Gastrocnemius medialis (tissue), 4 donors: Measurements from ENCODE around the gene STON2. TPM values are rescaled to one million over a fixed set of nuclear protein-coding genes. Genes with fewer than 3 reads are reported as not detected.

Source experiments
- ATAC-seq, 2 donors: fragments of 150-250 bp; one replicate each; pipeline ENCODE4 v1.9.1; 2016
- DNase-seq, 2 donors: peaks; one replicate each; pipeline ENCODE4 v3.0.0-alpha.2; 2019
- H3K27ac ChIP-seq, 4 donors: fragments of 200-600 bp; sonication (generic); 1 replicate in 1 of 4; 2 replicates in 3 of 4; pipeline ENCODE4 v1.5.1; 2016 to 2018; ENCODE audit warnings: mild to moderate bottlenecking in 2 of 4, moderate library complexity in 1 of 4
- H3K27me3 ChIP-seq, 3 donors: fragments of 200-600 bp; sonication (generic) in 2 of 3; 1 replicate in 1 of 3; 2 replicates in 2 of 3; pipeline versions ENCODE4 v1.5.1 to v1.6.0; 2016 to 2019; ENCODE audit warnings: mild to moderate bottlenecking in 1 of 3, moderate library complexity in 1 of 3
- H3K36me3 ChIP-seq, 2 donors: fragments of 200-600 bp; sonication (generic) in 1 of 2; one replicate each; pipeline ENCODE4 v1.5.1; 2017 to 2018
- H3K4me1 ChIP-seq, 2 donors: fragments of 200-600 bp; sonication (generic) in 1 of 2; one replicate each; pipeline ENCODE4 v1.5.1; 2016 to 2017; ENCODE audit warnings: mild to moderate bottlenecking in 2 of 2
- H3K4me3 ChIP-seq, 4 donors: fragments of 200-600 bp; sonication (generic) in 3 of 4; 1 replicate in 1 of 4; 2 replicates in 3 of 4; pipeline ENCODE4 v1.5.1; 2016 to 2019; ENCODE audit warnings: mild to moderate bottlenecking in 2 of 4
- H3K9me3 ChIP-seq, 3 donors: fragments of 200-600 bp; sonication (generic) in 2 of 3; 1 replicate in 1 of 3; 2 replicates in 2 of 3; pipeline ENCODE4 v1.5.1; 2016 to 2019
- CTCF ChIP-seq, 5 experiments: fragments of 450-650 bp in 3 of 5; fragments of 200-600 bp in 2 of 5; sonication (generic) in 2 of 5; IDR thresholded peaks in 4 of 5; conservative IDR thresholded peaks in 1 of 5; 1 replicate in 4 of 5; 2 replicates in 1 of 5; pipeline ENCODE4 v1.5.1; 2016 to 2019; ENCODE audit warnings: antibody characterized with exemption in 5 of 5, mild to moderate bottlenecking in 3 of 5, moderate library complexity in 3 of 5
- POLR2A ChIP-seq, 2 donors: fragments of 450-650 bp; IDR thresholded peaks; one replicate each; pipeline ENCODE4 v1.6.1; 2017; ENCODE audit warnings: antibody characterized with exemption in 2 of 2, mild to moderate bottlenecking in 2 of 2, moderate library complexity in 2 of 2
- in situ Hi-C, 4 donors: fragments of 200-750 bp; cut with MboI; loops; one replicate each; pipeline versions ENCODE4 v1.15.0 to v1.8.0; 2017; ENCODE audit warnings: low sequenced_read_pairs in 4 of 4
- intact Hi-C: fragments of 100-400 bp; cut with DNase I; formaldehyde crosslinking; loops from one replicate; pipeline ENCODE4 v1.15.1; 2023; ENCODE audit warnings: low total_unique reads
- total RNA-seq, 4 donors: library from RNA; depleted of rRNA; stranded (reverse); fragments of >200 nt; gene quantifications; one replicate each; pipeline versions ENCODE4 v1.1.0 to v1.2.3, GENCODE V29; 2016

The STON2 gene
- total RNA-seq, 4 donors from 2014 or later: 60.2 to 198 (median 161) TPM

GRCh38 chr14:81269979-81270375, 130.1 kb downstream of the STON2 start:
- in situ Hi-C loops: loop anchor here (5.0 kb wide), 1 partner anchor 182 kb away; no protein-coding TSS in a partner anchor

GRCh38 chr14:81269100-81269978, 130.8 kb downstream of the STON2 start:
- ATAC-seq (peak; percentile 90 to 91), DNase-seq (no peak)
- H3K4me1 ChIP-seq: peaks cover 16 to 31% of the 10 kb centered on the region in 2 donors
- intact Hi-C loops: loop anchor here (1.0 kb wide), 2 partner anchors 184 to 195 kb away; no protein-coding TSS in a partner anchor
- peak overlapping the region; percentile 49 to 67 (median 60) for H3K27ac ChIP-seq
- in situ Hi-C loops: no loop called here
- TF ChIP-seq CTCF (IDR thresholded peaks at IDR 0.05 in 4 of 5, conservative IDR thresholded peaks at IDR 0.05 in 1 of 5) (peak; percentile 77 to 92 (median 83)), POLR2A (IDR thresholded peaks at IDR 0.05) (no peak)
- H3K36me3 ChIP-seq: peaks cover 0 to 14% of the 10 kb centered on the region in 2 donors
- no peak overlapping the region for H3K4me3 ChIP-seq
- no peaks in the 10 kb centered on the region for H3K27me3 ChIP-seq
- H3K9me3 ChIP-seq: no peaks in the 10 kb centered on the region

More at GRCh38 chr14:81269979-81270375, 130.1 kb downstream of the STON2 start:
- intact Hi-C loops: loop anchor here (1.0 kb wide), 2 partner anchors 183 to 194 kb away; no protein-coding TSS in a partner anchor
- Histone ChIP-seq H3K4me1 (peaks cover 18 to 37% of the 10 kb centered on the region in 2 donors), H3K4me3 (no peak overlapping the region), H3K27me3 (no peaks in the 10 kb centered on the region), H3K27ac (peak overlapping the region; percentile 46 to 67 (median 60)), H3K9me3 (no peaks in the 10 kb centered on the region), H3K36me3 (peaks cover 0 to 14% of the 10 kb centered on the region in 2 donors)
- ATAC-seq: peak; percentile 14 to 50
- peak in 1 of 2 donors; percentile 28 for DNase-seq
- TF ChIP-seq CTCF (IDR thresholded peaks at IDR 0.05 in 4 of 5, conservative IDR thresholded peaks at IDR 0.05 in 1 of 5): no peak
- no peak for TF ChIP-seq POLR2A (IDR thresholded peaks at IDR 0.05)

GRCh38 chr14:81268016-81268416, 132.1 kb downstream of the STON2 start:
- TF ChIP-seq CTCF (IDR thresholded peaks at IDR 0.05 in 4 of 5, conservative IDR thresholded peaks at IDR 0.05 in 1 of 5) (no peak), POLR2A (IDR thresholded peaks at IDR 0.05) (no peak)
- intact Hi-C loops: no loop called here
- no peak for ATAC-seq

GRCh38 chr14:81265636-81266169, 134.4 kb downstream of the STON2 start:
- in situ Hi-C loops: no loop called here
- TF ChIP-seq POLR2A (IDR thresholded peaks at IDR 0.05) (no peak), CTCF (IDR thresholded peaks at IDR 0.05 in 4 of 5, conservative IDR thresholded peaks at IDR 0.05 in 1 of 5) (no peak)
- H3K4me3 ChIP-seq: no peak overlapping the region
- ATAC-seq (no peak), DNase-seq (no peak)
- intact Hi-C loops: no loop called here
- peaks cover 0 to 14% of the 10 kb centered on the region in 2 donors for H3K36me3 ChIP-seq
- no peaks in the 10 kb centered on the region for H3K27me3 ChIP-seq
- H3K27ac ChIP-seq: no peak overlapping the region
- H3K4me1 ChIP-seq: peaks cover 8 to 16% of the 10 kb centered on the region in 2 donors
- H3K9me3 ChIP-seq: no peaks in the 10 kb centered on the region

More at GRCh38 chr14:81268016-81268416, 132.1 kb downstream of the STON2 start:
- Histone ChIP-seq H3K4me3 (no peak overlapping the region), H3K27ac (no peak overlapping the region), H3K4me1 (peaks cover 15 to 23% of the 10 kb centered on the region in 2 donors), H3K36me3 (peaks cover 0 to 14% of the 10 kb centered on the region in 2 donors), H3K9me3 (no peaks in the 10 kb centered on the region), H3K27me3 (no peaks in the 10 kb centered on the region)
- in situ Hi-C loops: no loop called here
- no peak for DNase-seq
